Measurements from ENCODE around the gene CACNA2D4. TPM values are rescaled to one million over a fixed set of nuclear protein-coding genes. Genes with fewer than 3 reads are reported as not detected.

The CACNA2D4 gene
- total RNA-seq, 1 donor from 2014 or later: 0.83 TPM

GRCh38 chr12:1847411-1847810 lies 71.0 kb downstream of the CACNA2D4 start:
- ATAC-seq (no peak), DNase-seq (ENCODE audit: low spot score) (peak; percentile 22)

- DNase-seq (ENCODE audit: low spot score): peak; percentile 35
- no peak for ATAC-seq
Observed at GRCh38 chr12:1846421-1847405, 71.7 kb downstream of the CACNA2D4 start.

- DNase-seq (ENCODE audit: low spot score): no peak
- no peak for ATAC-seq
Observed at GRCh38 chr12:1845886-1846285, 72.6 kb downstream of the CACNA2D4 start.

- ATAC-seq: no peak
- peak; percentile 41 for DNase-seq (ENCODE audit: low spot score)
Observed at GRCh38 chr12:1845427-1845826, 73.0 kb downstream of the CACNA2D4 start.

GRCh38 chr12:1844661-1845409 lies 73.6 kb downstream of the CACNA2D4 start:
- peak; percentile 5 for DNase-seq (ENCODE audit: low spot score)
- ATAC-seq: no peak

- DNase-seq (ENCODE audit: low spot score) (peak; percentile 33), ATAC-seq (no peak)
Observed at GRCh38 chr12:1844223-1844622, 74.2 kb downstream of the CACNA2D4 start.

- DNase-seq (ENCODE audit: low spot score) (peak; percentile 38), ATAC-seq (no peak)
Observed at GRCh38 chr12:1843641-1844005, 74.8 kb downstream of the CACNA2D4 start.

- DNase-seq (ENCODE audit: low spot score): peak; percentile 26
- no peak for ATAC-seq
Observed at GRCh38 chr12:1842905-1843640, 75.4 kb downstream of the CACNA2D4 start.

- DNase-seq (ENCODE audit: low spot score): peak; percentile 33
- ATAC-seq: no peak
Observed at GRCh38 chr12:1842183-1842904, 76.1 kb downstream of the CACNA2D4 start.

GRCh38 chr12:1841586-1842182 lies 76.8 kb downstream of the CACNA2D4 start:
- ATAC-seq (no peak), DNase-seq (ENCODE audit: low spot score) (no peak)

- DNase-seq (ENCODE audit: low spot score) (no peak), ATAC-seq (no peak)
Observed at GRCh38 chr12:1840981-1841425, 77.4 kb downstream of the CACNA2D4 start.

- DNase-seq (ENCODE audit: low spot score) (no peak), ATAC-seq (no peak)
Observed at GRCh38 chr12:1839956-1840951, 78.2 kb downstream of the CACNA2D4 start.

GRCh38 chr12:1839464-1839863 lies 79.0 kb downstream of the CACNA2D4 start:
- DNase-seq (ENCODE audit: low spot score) (no peak), ATAC-seq (no peak)

GRCh38 chr12:1838994-1839365 lies 79.5 kb downstream of the CACNA2D4 start:
- DNase-seq (ENCODE audit: low spot score) (no peak), ATAC-seq (no peak)

- DNase-seq (ENCODE audit: low spot score) (no peak), ATAC-seq (no peak)
Observed at GRCh38 chr12:1838205-1838993, 80.1 kb downstream of the CACNA2D4 start.

- no peak for ATAC-seq
- no peak for DNase-seq (ENCODE audit: low spot score)
Observed at GRCh38 chr12:1837541-1838204, 80.8 kb downstream of the CACNA2D4 start.

GRCh38 chr12:1836854-1837421 lies 81.5 kb downstream of the CACNA2D4 start:
- DNase-seq (ENCODE audit: low spot score): no peak
- ATAC-seq: no peak

Data from left lobe of liver (tissue), 2 donors.